ENCODE data around the gene ADAMTS1. TPM values are rescaled to one million over a fixed set of nuclear protein-coding genes. Genes with fewer than 3 reads are reported as not detected.
A peak's percentile ranks its signal among the peaks of the same experiment; 100 is the strongest.

Gene ADAMTS1
- total RNA-seq, 1 donor, result 589 TPM

GRCh38 chr21:26800455-26800854 lies 44.8 kb downstream of the ADAMTS1 start:
- no peak for TF ChIP-seq CTCF (IDR thresholded peaks at IDR 0.05; ENCODE audit: insufficient read depth, low read depth, low read length)
- no peak for DNase-seq (ENCODE audit: low read depth)
- no peak overlapping the region for H3K4me3 ChIP-seq (ENCODE audit: low read depth, low read length)

GRCh38 chr21:26800001-26800400 lies 45.2 kb downstream of the ADAMTS1 start:
- DNase-seq (ENCODE audit: low read depth), result peak; percentile 77
- no peak for TF ChIP-seq CTCF (IDR thresholded peaks at IDR 0.05; ENCODE audit: insufficient read depth, low read depth, low read length)

GRCh38 chr21:26798856-26799751 lies 46.1 kb downstream of the ADAMTS1 start:
- H3K4me3 ChIP-seq (ENCODE audit: low read depth, low read length), result no peak overlapping the region
- peak; percentile 56 for DNase-seq (ENCODE audit: low read depth)
- no peak for TF ChIP-seq CTCF (IDR thresholded peaks at IDR 0.05; ENCODE audit: insufficient read depth, low read depth, low read length)

More at GRCh38 chr21:26800001-26800400, 45.2 kb downstream of the ADAMTS1 start:
- H3K4me3 ChIP-seq (ENCODE audit: low read depth, low read length), result no peak overlapping the region

GRCh38 chr21:26797878-26798456 lies 47.2 kb downstream of the ADAMTS1 start:
- TF ChIP-seq CTCF (IDR thresholded peaks at IDR 0.05; ENCODE audit: insufficient read depth, low read depth, low read length), result no peak
- no peak for DNase-seq (ENCODE audit: low read depth)
- H3K4me3 ChIP-seq (ENCODE audit: low read depth, low read length), result no peak overlapping the region

DNA sequence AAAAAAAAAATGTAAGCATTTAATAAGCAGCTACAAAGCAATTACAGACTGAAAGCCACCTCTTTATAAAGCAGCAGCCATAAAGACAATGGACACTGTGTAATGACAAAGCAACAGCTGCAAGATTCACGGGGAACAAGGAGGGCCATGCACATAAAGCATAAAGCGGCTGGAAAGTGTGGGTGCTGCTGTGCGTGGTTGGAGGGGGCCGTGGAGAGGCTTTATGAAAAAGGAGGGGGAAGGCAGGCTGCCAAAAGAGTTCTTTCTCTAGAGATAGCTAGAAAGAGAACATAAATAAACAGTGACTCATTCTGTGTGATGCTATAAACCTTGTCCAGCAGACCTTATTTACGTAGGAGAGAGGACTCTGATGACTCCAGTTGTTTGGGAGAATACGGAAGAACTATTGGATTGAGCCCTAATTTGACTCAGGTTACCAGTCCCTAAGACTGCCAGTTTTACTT lies 49.3 kb downstream of the ADAMTS1 start:
- H3K4me3 ChIP-seq (ENCODE audit: low read depth, low read length), result no peak overlapping the region
- peak; percentile 100 for DNase-seq (ENCODE audit: low read depth)
- TF ChIP-seq CTCF (IDR thresholded peaks at IDR 0.05; ENCODE audit: insufficient read depth, low read depth, low read length), result no peak

DNA sequence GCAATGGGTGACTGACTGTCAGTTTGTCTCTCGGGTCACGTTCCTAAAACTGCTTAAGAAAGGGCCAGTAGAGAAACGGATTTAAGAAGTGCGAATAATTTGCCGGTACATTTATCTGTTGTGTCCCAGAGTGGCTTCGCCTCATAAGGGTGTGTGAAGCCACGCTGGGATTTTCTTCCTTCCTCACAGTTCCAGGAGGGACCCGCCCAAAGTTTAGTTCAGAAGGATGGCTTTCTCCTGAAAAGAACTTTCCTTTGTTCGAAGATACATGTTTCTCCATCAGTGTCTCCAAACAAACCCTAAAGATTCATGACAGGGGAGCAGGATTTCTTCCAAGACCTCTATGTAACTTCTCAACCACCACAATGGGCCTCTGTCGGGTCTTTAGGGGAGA lies 49.8 kb downstream of the ADAMTS1 start:
- no peak overlapping the region for H3K4me3 ChIP-seq (ENCODE audit: low read depth, low read length)
- TF ChIP-seq CTCF (IDR thresholded peaks at IDR 0.05; ENCODE audit: insufficient read depth, low read depth, low read length), result no peak
- peak; percentile 44 for DNase-seq (ENCODE audit: low read depth)
